HEK293 (cell line): ENCODE data around the gene ORAI2.

Experiments
- ATF2 ChIP-seq: fragments of 450-650 bp; formaldehyde crosslinking; IDR thresholded peaks from 2 replicates; pipeline ENCODE4 v1.5.1; 2016; ENCODE audit warnings: missing biosample characterization, missing genetic modification characterization, low read depth
- KLF10 ChIP-seq: fragments of 450-650 bp; IDR thresholded peaks from 2 replicates; pipeline ENCODE4 v1.5.1; 2018; ENCODE audit warnings: missing biosample characterization, mild to moderate bottlenecking, missing genetic modification characterization
- KLF7 ChIP-seq: fragments of 450-650 bp; formaldehyde crosslinking; IDR thresholded peaks from 2 replicates; pipeline ENCODE4 v1.5.1; 2016; ENCODE audit warnings: missing biosample characterization, missing genetic modification characterization, borderline replicate concordance
- OSR2 ChIP-seq: fragments of 450-650 bp; formaldehyde crosslinking; IDR thresholded peaks from 2 replicates; pipeline ENCODE4 v1.5.1; 2016; ENCODE audit warnings: missing biosample characterization, missing genetic modification characterization
- PRDM2 ChIP-seq: fragments of 450-650 bp; formaldehyde crosslinking; IDR thresholded peaks from 2 replicates; pipeline ENCODE4 v1.5.1; 2016; ENCODE audit warnings: missing biosample characterization, missing genetic modification characterization, borderline replicate concordance
- SP7 ChIP-seq: fragments of 450-650 bp; formaldehyde crosslinking; IDR thresholded peaks from 2 replicates; pipeline ENCODE4 v1.5.1; 2016; ENCODE audit warnings: missing biosample characterization, missing genetic modification characterization
- ZBTB11 ChIP-seq: fragments of 450-650 bp; formaldehyde crosslinking; conservative IDR thresholded peaks from 2 replicates; pipeline ENCODE4 v1.5.1; 2016; ENCODE audit warnings: low read depth, missing biosample characterization, missing genetic modification characterization
- ZNF112 ChIP-seq: fragments of 450-650 bp; formaldehyde crosslinking; IDR thresholded peaks from 2 replicates; pipeline ENCODE4 v1.5.0; 2017; ENCODE audit warnings: missing biosample characterization, missing genetic modification characterization
- ZNF394 ChIP-seq: fragments of 450-650 bp; formaldehyde crosslinking; IDR thresholded peaks from 2 replicates; pipeline ENCODE4 v1.5.1; 2016; ENCODE audit warnings: missing biosample characterization, missing genetic modification characterization, mild to moderate bottlenecking, moderate library complexity, borderline replicate concordance
- ZNF48 ChIP-seq: fragments of 450-650 bp; formaldehyde crosslinking; IDR thresholded peaks from 2 replicates; pipeline ENCODE4 v1.5.1; 2016; ENCODE audit warnings: missing biosample characterization, missing genetic modification characterization
- ZNF747 ChIP-seq: fragments of 450-650 bp; formaldehyde crosslinking; IDR thresholded peaks from 2 replicates; pipeline ENCODE4 v1.5.1; 2016; ENCODE audit warnings: missing biosample characterization, missing genetic modification characterization
- ZNF785 ChIP-seq: fragments of 450-650 bp; formaldehyde crosslinking; IDR thresholded peaks from 2 replicates; pipeline ENCODE4 v1.5.1; 2016; ENCODE audit warnings: missing biosample characterization, missing genetic modification characterization
- TF ChIP-seq, protein P1 (sequence below): fragments of 450-650 bp; formaldehyde crosslinking; IDR thresholded peaks from 2 replicates; pipeline ENCODE4 v1.5.1; 2016; ENCODE audit warnings: missing biosample characterization, missing genetic modification characterization

The ORAI2 gene

GRCh38 chr7:102456327-102456726 lies 23.0 kb downstream of the ORAI2 start (continued):
- TF ChIP-seq KLF10 (tag by site-specific recombination) (peak; percentile 42; the same call in 1 of the 2 replicates), ZNF785 (tag by site-specific recombination) (no peak), ZNF747 (tag by site-specific recombination) (no peak), ZNF48 (no peak), OSR2 (tag by site-specific recombination) (peak; percentile 37; the same call in 1 of the 2 replicates), ZBTB11 (tag by site-specific recombination) (no peak), ZNF112 (tag by site-specific recombination) (no peak), SP7 (tag by site-specific recombination) (peak; percentile 81), ZNF394 (tag by site-specific recombination) (no peak; the same call in 1 of the 2 replicates), KLF7 (no peak), PRDM2 (tag by site-specific recombination) (no peak), ATF2 (tag by site-specific recombination) (no peak)
- TF ChIP-seq, protein P1, sequence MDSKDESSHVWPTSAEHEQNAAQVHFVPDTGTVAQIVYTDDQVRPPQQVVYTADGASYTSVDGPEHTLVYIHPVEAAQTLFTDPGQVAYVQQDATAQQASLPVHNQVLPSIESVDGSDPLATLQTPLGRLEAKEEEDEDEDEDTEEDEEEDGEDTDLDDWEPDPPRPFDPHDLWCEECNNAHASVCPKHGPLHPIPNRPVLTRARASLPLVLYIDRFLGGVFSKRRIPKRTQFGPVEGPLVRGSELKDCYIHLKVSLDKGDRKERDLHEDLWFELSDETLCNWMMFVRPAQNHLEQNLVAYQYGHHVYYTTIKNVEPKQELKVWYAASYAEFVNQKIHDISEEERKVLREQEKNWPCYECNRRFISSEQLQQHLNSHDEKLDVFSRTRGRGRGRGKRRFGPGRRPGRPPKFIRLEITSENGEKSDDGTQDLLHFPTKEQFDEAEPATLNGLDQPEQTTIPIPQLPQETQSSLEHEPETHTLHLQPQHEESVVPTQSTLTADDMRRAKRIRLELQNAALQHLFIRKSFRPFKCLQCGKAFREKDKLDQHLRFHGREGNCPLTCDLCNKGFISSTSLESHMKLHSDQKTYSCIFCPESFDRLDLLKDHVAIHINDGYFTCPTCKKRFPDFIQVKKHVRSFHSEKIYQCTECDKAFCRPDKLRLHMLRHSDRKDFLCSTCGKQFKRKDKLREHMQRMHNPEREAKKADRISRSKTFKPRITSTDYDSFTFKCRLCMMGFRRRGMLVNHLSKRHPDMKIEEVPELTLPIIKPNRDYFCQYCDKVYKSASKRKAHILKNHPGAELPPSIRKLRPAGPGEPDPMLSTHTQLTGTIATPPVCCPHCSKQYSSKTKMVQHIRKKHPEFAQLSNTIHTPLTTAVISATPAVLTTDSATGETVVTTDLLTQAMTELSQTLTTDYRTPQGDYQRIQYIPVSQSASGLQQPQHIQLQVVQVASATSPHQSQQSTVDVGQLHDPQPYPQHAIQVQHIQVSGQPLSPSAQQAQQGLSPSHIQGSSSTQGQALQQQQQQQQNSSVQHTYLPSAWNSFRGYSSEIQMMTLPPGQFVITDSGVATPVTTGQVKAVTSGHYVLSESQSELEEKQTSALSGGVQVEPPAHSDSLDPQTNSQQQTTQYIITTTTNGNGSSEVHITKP (tag by site-specific recombination), result peak; percentile 32
